GM23338 (cell line): ENCODE measurements around the gene BRF1. TPM values are rescaled to one million over a fixed set of nuclear protein-coding genes. Genes with fewer than 3 reads are reported as not detected.
"Not testable (repeated sequence)": the region's sequence is repeated elsewhere in the genome, so short reads cannot be mapped to it uniquely, and the experiment has no call there.

Experiments
- ATAC-seq: fragments of 200-7000 bp; cut with Tn5 transposase; 3 replicates; pipeline ENCODE4 v1.9.1; 2020
- DNase-seq: peaks from one replicate; pipeline ENCODE4 v3.0.0-alpha.2; 2015; ENCODE audit warnings: low spot score
- H2AFZ ChIP-seq: fragments of 200-600 bp; sonication (generic); 2 replicates; pipeline ENCODE4 v1.8.0; 2016; ENCODE audit warnings: antibody characterized with exemption, mild to moderate bottlenecking, moderate library complexity
- H3F3A ChIP-seq: fragments of 200-600 bp; sonication (generic); replicated peaks from 2 replicates; pipeline ENCODE4 v1.8.0; 2017; ENCODE audit warnings: antibody characterized with exemption, mixed run types, low read depth
- H3K27ac ChIP-seq: fragments of 200-600 bp; sonication (generic); 2 replicates; pipeline ENCODE4 v1.6.1; 2016; ENCODE audit warnings: low read depth
- H3K27me3 ChIP-seq: fragments of 200-600 bp; sonication (generic); 2 replicates; pipeline ENCODE4 v1.8.0; 2016; ENCODE audit warnings: mild to moderate bottlenecking, mixed run types, moderate library complexity; ENCODE audit not compliant: insufficient read depth
- H3K36me3 ChIP-seq: fragments of 200-600 bp; sonication (generic); 2 replicates; pipeline ENCODE4 v1.8.0; 2016; ENCODE audit warnings: mild to moderate bottlenecking; ENCODE audit not compliant: insufficient read depth
- H3K4me1 ChIP-seq: fragments of 200-600 bp; sonication (generic); 2 replicates; pipeline ENCODE4 v1.8.0; 2016; ENCODE audit warnings: mild to moderate bottlenecking, moderate library complexity; ENCODE audit not compliant: insufficient read depth
- H3K4me2 ChIP-seq: fragments of 200-600 bp; sonication (generic); 2 replicates; pipeline ENCODE4 v1.7.1; 2017; ENCODE audit warnings: mixed run types
- H3K4me3 ChIP-seq: fragments of 200-600 bp; sonication (generic); 2 replicates; pipeline ENCODE4 v1.6.1; 2016; ENCODE audit warnings: mixed run types
- H3K79me2 ChIP-seq: fragments of 200-600 bp; sonication (generic); replicated peaks from 2 replicates; pipeline ENCODE4 v1.8.0; 2017; ENCODE audit warnings: mild to moderate bottlenecking; ENCODE audit not compliant: insufficient read depth
- H3K9me2 ChIP-seq: fragments of 200-600 bp; sonication (generic); 2 replicates; pipeline ENCODE4 v1.8.0; 2017; ENCODE audit not compliant: insufficient read depth
- H4K20me1 ChIP-seq: fragments of 200-600 bp; sonication (generic); replicated peaks from 2 replicates; pipeline ENCODE4 v1.8.0; 2017; ENCODE audit warnings: mild to moderate bottlenecking; ENCODE audit not compliant: insufficient read depth
- H3K27ac Mint-ChIP-seq: 2 replicates; pipeline ENCODE4 v1.8.0; 2020; ENCODE audit warnings: inconsistent platforms, mild to moderate bottlenecking, moderate library complexity, mixed read lengths
- H3K27me3 Mint-ChIP-seq: 3 replicates; pipeline ENCODE4 v1.8.0; 2022; ENCODE audit warnings: low read depth, mild to moderate bottlenecking, moderate library complexity, mixed read lengths, inconsistent platforms; ENCODE audit not compliant: insufficient read depth, poor library complexity
- H3K36me3 Mint-ChIP-seq: 3 replicates; pipeline ENCODE4 v1.8.0; 2021; ENCODE audit warnings: low read depth, mild to moderate bottlenecking, inconsistent platforms, moderate library complexity, mixed read lengths
- H3K4me1 Mint-ChIP-seq: 3 replicates; pipeline ENCODE4 v1.8.0; 2020; ENCODE audit warnings: mild to moderate bottlenecking, inconsistent platforms, mixed read lengths
- H3K4me3 Mint-ChIP-seq: 3 replicates; pipeline ENCODE4 v1.8.0; 2021; ENCODE audit warnings: moderate library complexity, mild to moderate bottlenecking, inconsistent platforms, mixed read lengths
- H3K9me3 Mint-ChIP-seq: 3 replicates; pipeline ENCODE4 v1.8.0; 2020; ENCODE audit warnings: moderate library complexity, mild to moderate bottlenecking, inconsistent platforms, mixed read lengths
- EZH2phosphoT487 ChIP-seq: fragments of 200-600 bp; sonication (generic); IDR thresholded peaks from one replicate; pipeline ENCODE4 v1.8.1; 2018; ENCODE audit warnings: antibody characterized with exemption; ENCODE audit not compliant: unreplicated experiment
- NANOG ChIP-seq: IDR thresholded peaks from 2 replicates; pipeline ENCODE4 v1.6.1; 2016; ENCODE audit warnings: antibody characterized with exemption, borderline replicate concordance
- POLR2AphosphoS5 ChIP-seq: IDR thresholded peaks from 2 replicates; pipeline ENCODE4 v1.6.1; 2016; ENCODE audit warnings: antibody characterized with exemption, low read depth
- ZNF114 ChIP-seq: fragments of 250-450 bp; sonication (Bioruptor Pico); IDR thresholded peaks from 2 replicates; pipeline ENCODE4 v1.5.0; 2020; ENCODE audit warnings: mild to moderate bottlenecking, moderate library complexity
- polyA plus RNA-seq: library from polyadenylated mRNA; unstranded; fragments of >200 nt; fragmentation: Nextera tagmentation; extraction: Ambion mirVana; gene quantifications from 2 replicates; pipeline ENCODE4 v1.2.1, GENCODE V29; 2016
- total RNA-seq: library from RNA; depleted of rRNA; stranded (reverse); fragments of >200 nt; shearing (Covaris generic); gene quantifications from 2 replicates; pipeline ENCODE4 v1.2.3, GENCODE V29; 2014

Gene BRF1
- total and polyA plus RNA-seq, 2 experiments from 2014 or later: 8.6 to 29.9 TPM

DNA sequence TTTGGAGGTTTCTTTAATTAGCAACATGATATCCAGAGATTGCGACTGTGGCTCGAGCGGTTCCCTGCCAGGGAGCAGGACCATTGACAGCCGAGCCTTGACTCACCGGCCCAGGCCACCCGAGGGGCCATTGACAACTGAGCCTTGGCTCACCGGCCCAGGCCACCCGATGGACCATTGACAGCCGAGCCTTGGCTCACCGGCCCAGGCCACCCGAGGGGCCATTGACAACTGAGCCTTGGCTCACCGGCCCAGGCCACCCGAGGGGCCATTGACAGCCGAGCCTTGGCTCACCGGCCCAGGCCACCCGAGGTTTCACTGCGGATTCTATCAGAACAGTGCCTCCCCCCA lies 26.9 kb upstream of the BRF1 start:
- ATAC-seq: peak; percentile 4; the same call in 2 of the 3 replicates
- DNase-seq, H3K4me3 Mint-ChIP-seq, H3K9me3 Mint-ChIP-seq, H3K9me2 ChIP-seq, H3F3A ChIP-seq, H3K27ac Mint-ChIP-seq, H3K27ac ChIP-seq, H3K4me3 ChIP-seq, H3K27me3 ChIP-seq, H2AFZ ChIP-seq, H3K36me3 ChIP-seq, H3K36me3 Mint-ChIP-seq: not testable (repeated sequence)
- Histone ChIP-seq H4K20me1 (peaks cover 55% of the 10 kb centered on the region), H3K4me1 (peaks cover 42% of the 10 kb centered on the region), H3K79me2 (peaks cover 89% of the 10 kb centered on the region), H3K4me2 (peak overlapping the region; percentile 32; the same call in 1 of the 2 replicates)
- peaks cover 20% of the 10 kb centered on the region for H3K27me3 Mint-ChIP-seq
- H3K4me1 Mint-ChIP-seq: peaks cover 76% of the 10 kb centered on the region

DNA sequence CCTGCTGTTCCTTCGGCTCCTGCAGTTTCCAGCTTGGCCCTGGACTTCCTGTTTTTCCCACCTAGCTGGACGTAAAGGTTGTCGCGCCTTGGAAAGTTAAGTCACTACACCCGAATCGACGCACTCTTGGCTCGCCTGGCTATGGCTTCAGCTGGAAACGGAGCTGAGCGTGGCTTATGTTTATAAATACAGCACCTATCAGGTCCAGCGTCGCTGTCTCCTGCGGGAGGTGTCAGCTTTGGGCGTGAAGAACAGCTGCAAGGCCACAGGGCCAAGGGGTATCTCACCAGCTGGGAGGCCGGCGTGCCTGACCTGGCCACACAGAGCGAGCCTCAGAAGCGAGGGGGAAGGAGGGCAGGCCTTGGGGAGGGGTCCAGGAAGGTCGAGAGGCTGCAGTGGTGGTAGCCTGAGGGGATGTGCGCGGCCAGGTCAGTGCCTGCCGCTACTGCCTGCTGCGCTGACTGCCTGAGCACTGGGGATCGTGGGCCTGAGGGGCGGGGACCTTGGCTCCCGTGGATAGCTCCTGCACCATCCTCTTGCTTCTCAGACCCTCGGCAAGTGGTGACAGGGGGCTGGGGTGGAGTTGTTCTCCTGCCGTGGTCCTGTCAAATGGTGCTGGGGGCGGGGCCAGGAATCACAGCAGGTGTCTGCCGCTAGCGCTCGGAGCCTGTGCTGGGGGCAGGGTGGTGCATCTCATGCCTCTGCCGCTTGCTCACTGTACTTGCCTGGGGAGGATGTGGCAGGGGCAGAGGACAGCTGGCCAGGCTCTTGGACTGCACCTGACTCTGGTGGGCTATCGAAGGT lies 26.3 kb upstream of the BRF1 start:
- Mint-ChIP-seq H3K4me3 (peak overlapping the region; percentile 32; the same call in 1 of the 3 replicates), H3K9me3 (peaks cover 3% of the 10 kb centered on the region), H3K36me3 (peaks cover 8% of the 10 kb centered on the region; the same call in 2 of the 3 replicates), H3K27me3 (peaks cover 20% of the 10 kb centered on the region), H3K4me1 (peaks cover 78% of the 10 kb centered on the region), H3K27ac (no peak overlapping the region)
- Histone ChIP-seq H3F3A (no peaks in the 10 kb centered on the region), H3K36me3 (no peaks in the 10 kb centered on the region), H3K4me2 (peak overlapping the region; percentile 32; the same call in 1 of the 2 replicates), H4K20me1 (peaks cover 55% of the 10 kb centered on the region), H2AFZ (no peak overlapping the region), H3K4me1 (peaks cover 42% of the 10 kb centered on the region), H3K9me2 (no peaks in the 10 kb centered on the region), H3K79me2 (peaks cover 89% of the 10 kb centered on the region), H3K27me3 (no peaks in the 10 kb centered on the region), H3K4me3 (no peak overlapping the region), H3K27ac (no peak overlapping the region; the same call in 1 of the 2 replicates)
- DNase-seq (peak; percentile 63), ATAC-seq (peak; percentile 55)
- TF ChIP-seq NANOG (no peak), EZH2phosphoT487 (no peak), ZNF114 (CRISPR knock-in tag) (no peak)

DNA sequence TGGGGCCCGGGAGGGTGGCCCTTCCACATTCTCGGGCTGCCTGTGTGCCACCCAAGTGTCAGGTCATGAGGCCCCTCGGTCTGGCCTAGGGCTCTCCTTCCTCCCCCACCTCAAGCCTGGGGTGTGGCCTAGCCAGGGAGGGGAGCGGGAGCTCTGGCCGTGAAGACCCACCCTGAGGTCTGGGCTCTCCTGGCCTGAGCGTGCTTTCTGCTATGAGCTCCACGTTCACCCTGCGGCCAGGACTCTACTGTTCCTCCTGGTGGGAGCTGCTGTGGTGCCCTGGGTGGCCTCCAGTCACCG lies 25.7 kb upstream of the BRF1 start:
- Histone ChIP-seq H4K20me1 (peaks cover 49% of the 10 kb centered on the region), H3K4me2 (peak overlapping the region; percentile 32; the same call in 1 of the 2 replicates), H3K79me2 (peaks cover 89% of the 10 kb centered on the region), H3K36me3 (no peaks in the 10 kb centered on the region), H3K27me3 (no peaks in the 10 kb centered on the region), H3K9me2 (no peaks in the 10 kb centered on the region), H2AFZ (no peak overlapping the region), H3K4me1 (peaks cover 38% of the 10 kb centered on the region), H3K27ac (no peak overlapping the region; the same call in 1 of the 2 replicates), H3F3A (no peaks in the 10 kb centered on the region), H3K4me3 (no peak overlapping the region)
- TF ChIP-seq POLR2AphosphoS5: no peak
- DNase-seq: no peak
- H3K9me3 Mint-ChIP-seq: no peaks in the 10 kb centered on the region
- peaks cover 5% of the 10 kb centered on the region; the same call in 2 of the 3 replicates for H3K36me3 Mint-ChIP-seq
- H3K4me3 Mint-ChIP-seq: no peak overlapping the region
- peaks cover 20% of the 10 kb centered on the region for H3K27me3 Mint-ChIP-seq
- ATAC-seq: peak; percentile 2; the same call in 2 of the 3 replicates
- H3K27ac Mint-ChIP-seq: no peak overlapping the region
- peaks cover 73% of the 10 kb centered on the region for H3K4me1 Mint-ChIP-seq
